IPS DF 19.7 (cell line): Measurements from ENCODE around the gene TMEM236.
A peak's percentile ranks its signal among the peaks of the same experiment; 100 is the strongest.

ENCODE experiments used
- DNase-seq: peaks from one replicate; pipeline ENCODE4 v3.0.0-alpha.2; 2013; ENCODE audit warnings: low read depth, low spot score

TMEM236 gene

GRCh38 chr10:17820943-17821342 lies 68.9 kb downstream of the TMEM236 start:
- DNase-seq: no peak

GRCh38 chr10:17821893-17822292 lies 69.9 kb downstream of the TMEM236 start:
- DNase-seq: no peak

- DNase-seq: no peak
Observed at GRCh38 chr10:17831341-17831740, 79.3 kb downstream of the TMEM236 start.

DNA sequence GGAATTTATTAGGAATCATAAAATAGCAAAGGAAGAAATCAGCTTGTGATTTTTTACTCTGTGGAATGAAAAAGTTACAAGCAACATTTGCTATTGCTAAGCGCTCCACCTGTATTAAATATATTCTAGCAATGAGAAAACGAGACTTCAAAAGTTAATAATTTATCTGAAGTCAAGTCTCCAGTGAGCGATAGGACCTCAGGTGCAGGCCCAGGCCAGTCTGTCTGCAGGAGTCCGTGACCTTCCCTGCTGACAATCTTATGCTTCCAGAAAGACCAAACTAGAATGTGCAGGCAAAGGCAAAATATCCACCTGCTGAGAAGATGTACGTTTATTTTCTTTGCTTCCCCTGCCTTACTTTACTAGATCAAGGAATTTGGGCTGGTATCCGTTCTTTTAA lies 79.9 kb downstream of the TMEM236 start:
- DNase-seq: no peak

- DNase-seq: no peak
Observed at GRCh38 chr10:17833656-17834055, 81.7 kb downstream of the TMEM236 start.

DNA sequence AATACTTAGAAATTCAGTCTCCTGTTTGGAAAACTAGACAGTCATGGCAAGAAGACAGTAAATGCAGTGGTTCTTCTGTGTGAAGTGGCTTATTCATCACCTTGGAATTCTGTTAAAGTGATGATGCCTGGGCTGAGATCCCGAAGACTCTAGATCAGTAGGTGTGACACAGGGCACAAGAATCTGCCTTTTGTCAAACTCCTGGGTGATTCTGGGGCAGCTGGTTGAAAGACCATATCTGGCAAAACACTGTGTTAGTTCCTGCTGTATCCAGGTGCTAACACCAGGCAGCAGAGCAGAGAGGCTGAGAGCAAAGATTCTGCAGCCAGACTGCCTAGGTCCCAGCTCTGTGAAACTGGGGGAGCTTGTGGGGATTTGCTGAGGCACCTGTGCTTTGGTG lies 83.7 kb downstream of the TMEM236 start:
- DNase-seq: peak; percentile 20

- DNase-seq: peak; percentile 7
Observed at GRCh38 chr10:17836942-17837341, 84.9 kb downstream of the TMEM236 start.

DNA sequence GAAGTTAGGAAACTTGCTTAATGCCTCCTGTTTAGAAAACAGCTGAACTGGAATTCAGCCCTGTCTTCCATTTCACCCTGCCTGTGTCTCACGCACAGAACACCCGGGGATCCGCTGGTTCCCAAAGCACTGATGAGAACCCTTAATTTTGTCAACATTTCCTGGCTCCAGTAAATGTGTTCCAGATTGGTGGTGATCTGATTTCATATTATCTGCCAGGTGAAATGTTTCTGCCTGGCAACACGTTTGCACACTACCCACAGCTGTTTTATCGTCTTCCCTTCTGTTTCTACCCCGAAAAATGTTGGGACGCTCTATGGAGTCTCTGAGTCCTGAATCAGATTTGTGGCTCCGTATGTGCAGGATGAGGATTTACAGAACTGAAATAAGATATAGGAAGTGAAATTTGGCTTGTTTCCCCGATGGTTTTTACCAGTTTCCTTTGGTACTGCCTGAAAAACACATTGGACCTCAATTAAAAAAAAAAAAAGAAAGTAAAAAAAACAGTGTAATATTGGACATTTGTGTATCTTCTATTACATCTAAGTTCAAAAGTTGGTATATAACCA lies 86.2 kb downstream of the TMEM236 start:
- no peak for DNase-seq

- no peak for DNase-seq
Observed at GRCh38 chr10:17841050-17841449, 89.0 kb downstream of the TMEM236 start.

DNA sequence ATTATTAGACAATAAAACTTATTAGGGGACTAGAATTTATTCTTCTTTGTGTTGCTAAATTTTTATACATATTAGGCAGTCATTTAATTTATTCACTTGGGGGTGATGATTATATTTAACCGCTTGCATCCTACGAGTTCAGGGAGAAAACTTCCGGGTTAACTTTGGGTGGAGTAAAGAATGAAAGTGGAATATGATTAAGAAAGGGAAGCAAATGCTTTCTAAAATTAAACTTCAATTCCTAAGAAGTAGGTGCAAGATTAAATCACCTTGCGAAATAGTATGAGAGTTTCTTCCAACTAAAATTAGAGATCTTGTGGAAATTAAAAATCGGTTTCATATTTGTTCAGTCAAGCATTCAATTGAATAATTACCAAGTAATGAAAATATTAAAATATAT lies 90.6 kb downstream of the TMEM236 start:
- DNase-seq: no peak

- DNase-seq: no peak
Observed at GRCh38 chr10:17847585-17848296, 95.7 kb downstream of the TMEM236 start.

DNA sequence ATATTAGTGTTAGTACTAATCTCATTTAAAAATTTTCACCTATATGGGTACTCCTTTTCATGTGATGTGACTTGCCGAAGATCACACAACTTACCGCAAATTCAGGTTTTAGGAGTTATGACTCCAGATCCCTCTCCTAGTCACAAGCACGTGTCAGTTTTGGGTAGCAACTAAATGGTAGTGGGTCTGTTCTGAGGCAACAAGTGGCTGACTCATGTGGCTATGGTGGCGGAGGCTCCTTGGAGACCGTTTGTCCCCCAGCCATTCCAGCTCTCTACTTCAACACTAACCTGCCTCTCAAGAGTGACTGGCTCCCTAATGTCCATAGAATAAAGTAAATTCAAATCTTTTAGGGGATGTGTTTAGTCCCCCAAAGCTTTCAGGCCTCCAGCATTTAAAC lies 96.6 kb downstream of the TMEM236 start:
- DNase-seq: no peak
